NCI-H774 (cell line): Measurements from ENCODE around the gene SHOX.
"Not testable (repeated sequence)": the region's sequence is repeated elsewhere in the genome, so short reads cannot be mapped to it uniquely, and the experiment has no call there.

ENCODE experiments used
- DNase-seq: peaks from one replicate; lab custom pipeline; 2025; lab: John Stamatoyannopoulos, UW

SHOX gene

GRCh38 chrX:637660-638481 lies 7.3 kb downstream of the SHOX start:
- DNase-seq, result no peak

GRCh38 chrX:638482-639131 lies 8.0 kb downstream of the SHOX start:
- DNase-seq, result no peak

DNA sequence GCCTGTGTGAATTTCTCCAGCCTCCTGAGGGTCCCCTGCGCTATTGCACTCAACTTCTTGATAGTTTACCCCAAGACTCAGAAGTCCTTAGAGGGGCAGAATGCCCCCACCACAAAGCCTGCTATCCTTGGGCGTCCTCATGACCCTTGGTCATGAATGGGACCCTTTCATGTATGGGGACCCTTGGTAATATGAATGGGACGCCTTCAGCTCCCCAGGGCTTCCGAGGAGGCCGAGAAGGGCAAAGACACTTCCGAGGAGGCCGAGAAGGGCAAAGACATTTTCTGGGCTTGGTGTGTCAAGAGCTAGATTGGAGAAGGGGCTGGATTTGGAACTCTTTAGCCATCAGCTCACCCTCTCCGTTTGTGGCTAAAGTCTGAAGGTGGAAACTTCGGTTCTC lies 8.6 kb downstream of the SHOX start:
- DNase-seq, result no peak

- no peak for DNase-seq
Observed at GRCh38 chrX:640641-641040, 10.1 kb downstream of the SHOX start.

DNA sequence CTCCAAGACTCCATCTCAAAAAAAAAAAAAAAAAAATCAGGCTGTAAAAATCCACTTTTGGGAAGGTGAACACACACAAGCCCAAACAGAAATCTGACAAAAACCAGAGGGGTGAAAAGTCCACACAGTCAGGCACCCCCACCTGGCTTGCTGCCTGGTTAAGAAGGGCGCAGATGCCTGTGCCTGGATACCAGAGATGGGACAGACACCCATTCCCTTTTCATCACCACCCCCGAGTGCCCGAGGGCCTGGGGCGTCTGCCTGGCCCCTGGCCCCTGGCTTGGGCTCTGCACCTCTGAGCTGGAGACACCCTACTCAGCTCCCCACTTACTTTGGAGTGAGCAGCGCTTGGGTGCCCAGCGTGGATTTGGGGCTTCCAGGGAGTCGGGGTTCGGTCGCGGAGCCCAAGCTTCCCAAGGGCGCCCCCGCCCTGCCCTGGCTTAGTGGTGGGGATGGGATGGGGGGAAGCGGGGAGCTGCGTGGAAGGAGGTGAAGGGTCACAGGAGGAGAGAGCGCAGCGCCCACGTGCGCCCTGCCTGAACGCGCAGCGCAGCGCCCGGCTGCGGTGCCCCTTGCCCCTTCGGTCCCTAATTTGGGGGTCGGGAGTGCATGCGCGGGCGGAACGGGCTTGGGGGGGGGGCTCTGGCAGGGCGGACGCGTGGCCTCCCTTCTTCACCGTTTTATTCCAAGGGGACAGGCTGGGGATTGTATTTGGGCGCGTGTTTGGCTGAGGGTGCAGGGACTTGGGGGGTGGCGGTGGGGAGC lies 11.3 kb downstream of the SHOX start:
- no peak for DNase-seq

GRCh38 chrX:642436-643240 lies 12.0 kb downstream of the SHOX start:
- no peak for DNase-seq

DNA sequence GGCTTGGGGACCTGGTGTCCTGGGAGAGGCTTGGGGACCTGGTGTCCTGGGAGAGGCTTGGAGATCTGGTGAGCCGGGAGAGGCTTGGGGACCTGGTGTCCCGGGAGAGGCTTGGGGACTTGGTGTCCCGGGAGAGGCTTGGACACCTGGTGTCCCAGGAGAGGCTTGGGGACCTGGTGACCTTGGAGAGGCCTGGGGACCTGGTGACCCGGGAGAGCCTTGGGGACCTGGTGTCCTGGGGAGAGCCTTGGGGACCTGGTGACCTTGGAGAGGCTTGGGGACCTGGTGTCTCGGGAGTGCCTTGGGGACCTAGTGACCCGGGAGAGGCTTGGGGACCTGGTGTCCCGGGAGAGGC lies 12.6 kb downstream of the SHOX start:
- DNase-seq, result no peak

DNA sequence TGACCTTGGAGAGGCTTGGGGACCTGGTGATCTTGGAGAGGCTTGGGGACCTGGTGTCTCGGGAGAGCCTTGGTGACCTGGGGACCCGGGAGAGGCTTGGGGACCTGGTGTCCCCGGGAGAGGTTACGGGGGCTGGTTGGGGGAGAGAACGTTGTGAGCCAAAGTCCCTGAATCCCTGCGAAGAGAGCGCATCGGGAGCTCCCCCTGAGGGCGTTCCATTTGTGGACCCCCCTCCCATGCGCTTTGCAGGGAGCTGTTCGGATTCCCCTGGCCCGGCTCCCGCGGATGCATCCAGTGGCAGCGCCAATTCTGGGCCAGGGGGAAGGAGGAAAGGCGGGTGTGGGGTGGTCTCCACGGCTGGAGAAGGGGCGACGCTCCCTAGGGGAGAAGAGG lies 13.3 kb downstream of the SHOX start:
- no peak for DNase-seq

GRCh38 chrX:644304-645281 lies 14.0 kb downstream of the SHOX start:
- no peak for DNase-seq

DNA sequence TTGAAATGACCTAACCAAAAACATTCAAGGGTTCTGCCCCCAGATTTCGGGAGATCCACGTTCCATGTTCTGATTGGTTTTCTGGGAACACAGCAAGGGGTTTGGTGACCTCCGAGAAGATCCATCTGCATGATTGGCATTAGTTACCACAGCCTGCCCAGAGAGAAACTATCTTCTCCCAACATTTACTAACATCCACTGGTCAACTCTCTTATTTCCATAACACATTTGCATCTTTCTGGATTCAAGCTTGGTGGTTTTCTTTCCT lies 15.6 kb downstream of the SHOX start:
- DNase-seq, result no peak

- no peak for DNase-seq
Observed at GRCh38 chrX:646796-647195, 16.2 kb downstream of the SHOX start.

DNA sequence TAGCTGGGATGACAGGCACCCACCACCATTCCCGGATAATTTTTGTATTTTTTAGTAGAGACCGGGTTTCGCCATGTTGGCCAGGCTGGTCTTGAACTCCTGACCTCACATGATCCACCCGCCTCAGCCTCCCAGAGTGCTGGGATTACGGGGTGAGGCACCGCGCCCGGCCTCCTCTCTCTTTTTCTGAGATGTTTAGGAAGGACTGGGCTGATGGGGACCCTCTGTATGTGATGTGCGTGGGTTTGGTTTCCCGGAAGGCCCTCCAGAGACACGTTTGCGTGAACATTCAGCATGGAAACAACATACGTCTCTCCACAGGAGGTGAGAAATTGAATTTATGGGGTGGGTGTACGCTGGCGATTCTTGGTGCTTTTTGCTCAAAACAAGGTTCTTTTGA lies 18.6 kb downstream of the SHOX start:
- DNase-seq, result no peak

GRCh38 chrX:650324-650723 lies 19.7 kb downstream of the SHOX start:
- DNase-seq, result no peak

GRCh38 chrX:650811-651210 lies 20.2 kb downstream of the SHOX start:
- DNase-seq, result no peak

DNA sequence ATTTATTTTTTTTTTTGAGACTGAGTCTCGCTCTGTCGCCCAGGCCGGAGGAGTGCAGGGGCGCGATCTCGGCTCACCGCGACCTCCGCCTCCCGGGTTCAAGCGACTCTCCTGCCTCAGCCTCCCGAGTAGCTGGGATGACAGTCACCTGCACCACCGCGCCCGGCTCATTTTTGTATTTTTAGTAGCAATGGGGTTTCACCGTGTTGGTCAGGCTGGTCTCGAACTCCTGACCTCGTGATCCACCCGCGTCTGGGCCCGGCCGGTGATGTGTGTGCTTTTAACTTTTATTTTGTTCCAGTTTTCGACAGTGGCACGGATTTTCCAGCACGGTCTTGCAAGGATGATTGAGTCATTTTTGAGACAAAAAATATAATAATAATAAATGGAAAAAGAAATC lies 21.3 kb downstream of the SHOX start:
- DNase-seq, result not testable (repeated sequence)

- no peak for DNase-seq
Observed at GRCh38 chrX:652341-652741, 21.8 kb downstream of the SHOX start.

- no peak for DNase-seq
Observed at GRCh38 chrX:653306-653705, 22.7 kb downstream of the SHOX start.

DNA sequence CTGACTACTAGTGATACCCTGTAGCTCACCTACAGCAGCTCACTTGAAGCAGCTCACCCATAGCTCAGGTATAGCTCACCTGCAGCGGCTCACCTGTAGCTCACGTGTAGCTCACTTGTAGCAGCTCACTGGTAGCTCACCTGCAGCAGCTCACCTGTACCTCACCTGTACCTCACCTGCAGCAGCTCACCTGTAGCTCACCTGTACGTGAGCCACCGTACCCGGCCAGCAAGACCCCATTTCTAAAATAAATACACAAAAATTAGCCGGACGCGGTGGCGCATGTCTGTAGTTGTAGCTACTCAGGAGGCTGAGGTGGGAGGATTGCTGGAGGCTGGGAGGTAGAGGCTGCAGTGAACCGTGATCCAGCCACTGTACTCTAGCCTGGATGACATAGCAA lies 30.6 kb downstream of the SHOX start:
- no peak for DNase-seq

DNA sequence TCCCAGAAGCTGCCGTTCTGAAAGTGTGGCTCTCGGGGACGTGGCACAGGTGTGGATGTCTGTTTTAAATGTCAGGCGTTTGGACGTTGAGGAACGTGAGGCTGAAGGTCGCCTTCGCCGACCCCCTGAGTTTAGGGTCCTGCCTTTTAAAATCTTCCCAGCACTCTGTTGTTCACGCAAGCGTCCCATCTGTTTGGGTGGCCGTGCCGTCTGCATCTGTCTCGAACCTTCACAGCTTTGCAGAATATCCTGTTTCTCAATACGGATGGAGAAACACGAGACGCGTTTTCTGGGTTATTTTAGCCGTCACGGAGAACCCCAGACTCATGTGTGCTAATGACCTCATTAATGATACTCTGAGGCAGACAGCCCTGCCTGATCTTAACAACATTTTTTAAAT lies 31.5 kb downstream of the SHOX start:
- no peak for DNase-seq

- no peak for DNase-seq
Observed at GRCh38 chrX:663841-664240, 33.2 kb downstream of the SHOX start.
